Tibial nerve (tissue), 4 donors: Measurements from ENCODE around the gene TMEM151B. TPM values are rescaled to one million over a fixed set of nuclear protein-coding genes. Genes with fewer than 3 reads are reported as not detected.
"Not testable (repeated sequence)": the region's sequence is repeated elsewhere in the genome, so short reads cannot be mapped to it uniquely, and the experiment has no call there.

Experiments used
- DNase-seq, 2 donors: peaks; one replicate each; pipeline ENCODE4 v3.0.0-alpha.2; 2019; ENCODE audit warnings: low spot score in 2 of 2
- H3K27ac ChIP-seq, 4 donors: fragments of 200-600 bp; sonication (generic) in 3 of 4; one replicate each; pipeline ENCODE4 v1.5.1; 2017 to 2019; ENCODE audit warnings: mild to moderate bottlenecking in 1 of 4
- H3K27me3 ChIP-seq, 2 donors: fragments of 200-600 bp; sonication (generic) in 1 of 2; one replicate each; pipeline versions ENCODE4 v1.5.1 to v1.6.0; 2017 to 2019
- H3K36me3 ChIP-seq, 3 donors: fragments of 200-600 bp; sonication (generic); one replicate each; pipeline ENCODE4 v1.5.1; 2018 to 2019
- H3K4me1 ChIP-seq, 4 donors: fragments of 200-600 bp; sonication (generic) in 3 of 4; one replicate each; pipeline ENCODE4 v1.5.1; 2017 to 2019
- H3K4me3 ChIP-seq, 4 donors: fragments of 200-600 bp; sonication (generic) in 3 of 4; one replicate each; pipeline ENCODE4 v1.5.1; 2017 to 2019; ENCODE audit warnings: mild to moderate bottlenecking in 1 of 4, moderate library complexity in 1 of 4
- H3K9me3 ChIP-seq, 4 donors: fragments of 200-600 bp; sonication (generic) in 3 of 4; one replicate each; pipeline ENCODE4 v1.5.1; 2017 to 2019
- CTCF ChIP-seq, 5 experiments: fragments of 200-600 bp in 3 of 5; fragments of 450-650 bp in 2 of 5; sonication (generic) in 3 of 5; IDR thresholded peaks; one replicate each; pipeline ENCODE4 v1.5.1; 2016 to 2019; ENCODE audit warnings: antibody characterized with exemption in 5 of 5, mild to moderate bottlenecking in 3 of 5, moderate library complexity in 2 of 5
- EP300 ChIP-seq, 2 donors: sonication (generic); formaldehyde crosslinking; IDR thresholded peaks; one replicate each; pipeline ENCODE4 v1.6.1; 2017; ENCODE audit warnings: antibody characterized with exemption in 2 of 2, mild to moderate bottlenecking in 1 of 2
- POLR2A ChIP-seq, 2 donors: fragments of 450-650 bp; IDR thresholded peaks; one replicate each; pipeline ENCODE4 v1.6.1; 2017; ENCODE audit warnings: antibody characterized with exemption in 2 of 2, mild to moderate bottlenecking in 2 of 2, moderate library complexity in 2 of 2
- WGBS, 2 donors: methylation state at CpG; one replicate each; pipeline ENCODE4 v1.1.5; 2018; 5-methylcytosine and 5-hydroxymethylcytosine counted together
- total RNA-seq, 4 donors: library from RNA; depleted of rRNA; stranded (reverse); fragments of >200 nt; gene quantifications; one replicate each; pipeline ENCODE4 v1.1.0, GENCODE V29; 2016

TMEM151B gene
- total RNA-seq, 4 donors from 2014 or later: 0.42 TPM; not detected in 3

DNA sequence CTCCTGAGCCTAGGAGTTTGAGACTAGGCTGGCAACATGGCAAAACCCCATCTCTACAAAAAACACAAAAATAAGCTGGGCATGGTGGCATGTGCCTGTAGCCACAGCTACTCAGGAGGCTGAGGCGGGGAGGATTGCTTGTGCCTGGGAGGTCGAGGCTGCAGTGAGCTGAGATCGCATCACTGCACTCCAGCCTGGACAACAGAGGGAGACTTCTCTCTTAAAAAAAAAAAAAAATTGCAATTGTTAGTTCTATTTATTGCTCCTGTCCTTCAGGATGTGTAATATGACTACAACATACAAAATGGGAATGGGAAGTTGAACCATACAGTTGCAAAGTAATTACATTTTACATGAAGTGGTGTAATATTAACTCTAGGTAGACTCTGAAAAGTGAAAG lies 51.0 kb downstream of the TMEM151B start:
- no peak for TF ChIP-seq POLR2A (IDR thresholded peaks at IDR 0.05)
- TF ChIP-seq EP300 (IDR thresholded peaks at IDR 0.05): no peak
- no peak for TF ChIP-seq CTCF (IDR thresholded peaks at IDR 0.05)
- WGBS, 2 donors: 73 to 85% methylated on average over 3 of the region's 3 CpGs
- Histone ChIP-seq H3K27me3 (peaks cover 0 to 3% of the 10 kb centered on the region in 2 donors), H3K36me3 (no peaks in the 10 kb centered on the region), H3K4me1 (no peaks in the 10 kb centered on the region), H3K9me3 (peaks cover 0 to 3% (median 0%) of the 10 kb centered on the region in 4 donors), H3K27ac (no peak overlapping the region), H3K4me3 (no peak overlapping the region)
- no peak for DNase-seq

- DNase-seq: no peak
- H3K9me3 ChIP-seq: no peaks in the 10 kb centered on the region
- no peaks in the 10 kb centered on the region for H3K27me3 ChIP-seq
- H3K4me3 ChIP-seq: no peak overlapping the region
- no peaks in the 10 kb centered on the region for H3K36me3 ChIP-seq
- H3K4me1 ChIP-seq: no peaks in the 10 kb centered on the region
- no peak overlapping the region for H3K27ac ChIP-seq
- TF ChIP-seq POLR2A (IDR thresholded peaks at IDR 0.05) (no peak), EP300 (IDR thresholded peaks at IDR 0.05) (no peak), CTCF (IDR thresholded peaks at IDR 0.05) (no peak)
Observed at GRCh38 chr6:44327096-44327495, 56.8 kb downstream of the TMEM151B start.

DNA sequence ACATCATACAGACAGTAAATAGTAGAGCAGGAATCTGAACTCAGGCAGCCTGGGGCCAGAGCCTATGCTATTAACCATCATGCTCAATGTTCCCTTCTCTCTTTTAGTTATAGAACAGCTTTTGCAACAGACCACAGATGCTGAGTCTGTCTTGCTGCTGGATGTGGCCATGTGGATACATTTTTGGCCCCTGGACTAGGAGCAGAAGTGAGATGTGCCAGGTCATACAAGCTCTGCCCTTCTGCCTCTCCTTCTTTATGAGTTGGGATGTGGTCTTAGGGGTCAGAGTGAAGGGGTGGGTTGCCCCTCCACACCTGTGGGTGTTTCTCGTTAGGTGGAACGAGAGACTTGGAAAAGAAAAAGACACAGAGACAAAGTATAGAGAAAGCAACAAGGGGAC lies 57.5 kb downstream of the TMEM151B start:
- H3K27me3 ChIP-seq: no peaks in the 10 kb centered on the region
- TF ChIP-seq CTCF (IDR thresholded peaks at IDR 0.05) (no peak), EP300 (IDR thresholded peaks at IDR 0.05) (no peak), POLR2A (IDR thresholded peaks at IDR 0.05) (no peak)
- H3K36me3 ChIP-seq: no peaks in the 10 kb centered on the region
- no peak overlapping the region for H3K4me3 ChIP-seq
- 76 to 77% methylated on average over 2 of the region's 2 CpGs for WGBS, 2 donors
- DNase-seq: no peak
- H3K9me3 ChIP-seq: no peaks in the 10 kb centered on the region
- no peaks in the 10 kb centered on the region for H3K4me1 ChIP-seq
- H3K27ac ChIP-seq: no peak overlapping the region

GRCh38 chr6:44328203-44328602 lies 58.0 kb downstream of the TMEM151B start:
- not testable (repeated sequence) for DNase-seq, H3K4me1 ChIP-seq, H3K36me3 ChIP-seq, H3K27me3 ChIP-seq, H3K4me3 ChIP-seq, H3K9me3 ChIP-seq, H3K27ac ChIP-seq
- WGBS, 2 donors: 38 to 39% methylated on average over 7 of the region's 9 CpGs

- Histone ChIP-seq H3K9me3 (no peaks in the 10 kb centered on the region), H3K27me3 (no peaks in the 10 kb centered on the region), H3K4me1 (no peaks in the 10 kb centered on the region), H3K27ac (no peak overlapping the region), H3K36me3 (no peaks in the 10 kb centered on the region), H3K4me3 (no peak overlapping the region)
- WGBS, 2 donors: 68 to 74% methylated on average over 5 of the region's 5 CpGs
- no peak for TF ChIP-seq POLR2A (IDR thresholded peaks at IDR 0.05)
- no peak for TF ChIP-seq EP300 (IDR thresholded peaks at IDR 0.05)
- TF ChIP-seq CTCF (IDR thresholded peaks at IDR 0.05): no peak
- no peak for DNase-seq
Observed at GRCh38 chr6:44329858-44330257, 59.6 kb downstream of the TMEM151B start.

DNA sequence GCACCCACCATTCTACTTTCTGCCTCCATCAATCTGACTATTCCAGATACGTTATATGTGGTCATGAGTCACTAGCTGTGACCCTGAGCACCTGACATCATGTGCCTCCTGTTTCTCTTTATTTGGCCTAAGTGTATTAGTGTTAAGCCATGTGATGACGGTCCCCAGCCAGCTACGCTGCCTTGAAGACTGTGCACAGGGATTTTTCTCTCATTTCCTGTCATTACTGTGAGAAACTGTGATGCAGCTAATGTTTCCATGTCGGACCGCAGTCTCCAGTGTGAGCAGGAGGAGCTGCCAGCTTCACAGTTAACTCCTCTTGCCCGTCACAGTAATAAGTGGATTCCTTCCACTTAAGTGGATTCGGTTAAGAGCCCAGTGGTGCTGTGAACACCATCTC lies 62.3 kb downstream of the TMEM151B start:
- WGBS, 2 donors: 48 to 50% methylated on average over 7 of the region's 7 CpGs
- Histone ChIP-seq H3K9me3 (no peaks in the 10 kb centered on the region), H3K27ac (no peak overlapping the region), H3K27me3 (no peaks in the 10 kb centered on the region), H3K36me3 (no peaks in the 10 kb centered on the region), H3K4me1 (no peaks in the 10 kb centered on the region), H3K4me3 (no peak overlapping the region)
- DNase-seq: no peak
- TF ChIP-seq CTCF (IDR thresholded peaks at IDR 0.05) (no peak), POLR2A (IDR thresholded peaks at IDR 0.05) (no peak), EP300 (IDR thresholded peaks at IDR 0.05) (no peak)
